Stomach (tissue), 4 donors: ENCODE results near the gene CPVL.

Experiments used
- EP300 ChIP-seq: sonication (generic); formaldehyde crosslinking; IDR thresholded peaks from one replicate; pipeline ENCODE4 v1.6.1; 2017; ENCODE audit warnings: antibody characterized with exemption
- POLR2A ChIP-seq, 4 donors: fragments of 450-650 bp; IDR thresholded peaks; one replicate each; pipeline ENCODE4 v1.6.1; 2016; ENCODE audit warnings: antibody characterized with exemption in 4 of 4, control low read depth in 2 of 4, mild to moderate bottlenecking in 1 of 4, moderate library complexity in 1 of 4
- POLR2AphosphoS5 ChIP-seq, 3 donors: sonication (generic); formaldehyde crosslinking; IDR thresholded peaks; one replicate each; pipeline ENCODE4 v1.6.1; 2016; ENCODE audit warnings: antibody characterized with exemption in 3 of 3

GRCh38 chr7:29115753-29116152 lies 30.6 kb downstream of the CPVL start:
- TF ChIP-seq EP300: no peak
- TF ChIP-seq POLR2AphosphoS5 (IDR thresholded peaks at IDR 0.05): no peak
- TF ChIP-seq POLR2A (IDR thresholded peaks at IDR 0.05): no peak
